Cardiac ventricle fibroblast (primary cell): ENCODE data around the gene COX4I2. TPM values are rescaled to one million over a fixed set of nuclear protein-coding genes. Genes with fewer than 3 reads are reported as not detected.

Source experiments
- total RNA-seq: library from RNA; depleted of rRNA; stranded (reverse); fragments of >200 nt; gene quantifications from 2 replicates; pipeline ENCODE4 v1.2.3, GENCODE V29; 2015

COX4I2 gene
- total RNA-seq: not detected in 2 replicates

DNA sequence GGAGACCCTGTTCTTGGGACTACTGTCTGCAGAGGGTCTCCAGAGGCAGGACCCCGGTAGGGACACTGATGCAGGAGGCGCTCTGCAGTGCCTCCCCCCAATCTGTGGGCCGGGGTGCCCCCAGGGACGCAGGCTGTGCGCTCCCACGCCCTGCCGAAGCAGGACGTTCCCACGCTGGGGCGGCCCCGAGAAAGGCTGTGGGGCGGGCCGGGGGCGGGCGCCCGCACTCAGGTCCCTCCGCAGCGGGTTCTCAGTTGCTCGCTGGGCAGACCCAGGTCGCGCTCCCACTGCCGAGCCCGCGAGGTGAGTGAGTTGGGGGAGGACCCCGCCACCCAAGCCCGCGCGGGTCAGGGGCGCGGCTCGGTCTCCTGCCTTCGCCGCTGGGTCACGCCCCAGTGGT is at the start of gene COX4I2:
Gene COX4I2 (plus strand): TSS at position 253 of the 400 bp plus-strand sequence. CDS start 1,106 bp downstream, outside the sequence.

DNA sequence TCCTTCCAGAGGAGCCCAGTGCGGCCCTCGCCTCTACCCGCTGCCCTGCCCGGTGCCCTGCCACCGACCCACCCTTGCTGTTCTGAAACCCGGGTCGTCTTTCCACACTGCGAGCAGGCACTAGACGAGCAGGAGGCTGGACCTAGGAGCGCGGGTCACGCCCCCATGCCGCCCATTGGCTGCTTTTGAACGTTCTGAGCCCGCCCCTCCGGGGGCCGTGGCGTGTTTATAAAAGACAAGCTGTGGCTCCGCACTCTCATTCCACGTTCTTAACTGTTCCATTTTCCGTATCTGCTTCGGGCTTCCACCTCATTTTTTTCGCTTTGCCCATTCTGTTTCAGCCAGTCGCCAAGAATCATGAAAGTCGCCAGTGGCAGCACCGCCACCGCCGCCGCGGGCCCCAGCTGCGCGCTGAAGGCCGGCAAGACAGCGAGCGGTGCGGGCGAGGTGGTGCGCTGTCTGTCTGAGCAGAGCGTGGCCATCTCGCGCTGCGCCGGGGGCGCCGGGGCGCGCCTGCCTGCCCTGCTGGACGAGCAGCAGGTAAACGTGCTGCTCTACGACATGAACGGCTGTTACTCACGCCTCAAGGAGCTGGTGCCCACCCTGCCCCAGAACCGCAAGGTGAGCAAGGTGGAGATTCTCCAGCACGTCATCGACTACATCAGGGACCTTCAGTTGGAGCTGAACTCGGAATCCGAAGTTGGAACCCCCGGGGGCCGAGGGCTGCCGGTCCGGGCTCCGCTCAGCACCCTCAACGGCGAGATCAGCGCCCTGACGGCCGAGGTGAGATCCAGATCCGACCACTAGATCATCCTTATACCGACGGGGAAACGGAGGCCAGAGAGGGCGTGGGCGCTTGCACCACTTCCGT is 32.4 kb upstream of the COX4I2 start, which contains the start of gene ID1:
Gene ID1 (plus strand): TSS at position 259 of the 871 bp plus-strand sequence. CDS start 99 bp downstream, at position 358.

Other genes with a start within 250 kb of the COX4I2 start
- gene DEFB119, start 247.3 kb upstream of the COX4I2 start, total RNA-seq: not detected in 2 replicates
- gene DEFB121, start 231.7 kb upstream of the COX4I2 start, total RNA-seq: not detected in 2 replicates
- gene DEFB123, start 197.3 kb upstream of the COX4I2 start, total RNA-seq: not detected in 2 replicates
- not detected in 2 replicates for gene DEFB124, start 162.8 kb upstream of the COX4I2 start, total RNA-seq
- gene REM1, start 162.6 kb upstream of the COX4I2 start, total RNA-seq: 0.44 and 1.2 TPM in 2 replicates
- gene HM13, start 123.5 kb upstream of the COX4I2 start, total RNA-seq: 126 and 143 TPM in 2 replicates
- 277 and 305 TPM in 2 replicates for gene ID1, start 32.6 kb upstream of the COX4I2 start, total RNA-seq
- gene BCL2L1, start 85.0 kb downstream of the COX4I2 start, total RNA-seq: 61.6 and 72.2 TPM in 2 replicates
- 6.8 and 6.9 TPM in 2 replicates for gene TPX2, start 101.4 kb downstream of the COX4I2 start, total RNA-seq
- gene MYLK2, start 181.4 kb downstream of the COX4I2 start, total RNA-seq: not detected in 2 replicates
- gene FOXS1, start 207.7 kb downstream of the COX4I2 start, total RNA-seq: 0.31 TPM in 1 of 2 replicates, not detected in the other
- 0.34 TPM in 1 of 2 replicates, not detected in the other for gene DUSP15, start 232.6 kb downstream of the COX4I2 start, total RNA-seq
- gene TTLL9, start 232.7 kb downstream of the COX4I2 start, total RNA-seq: not detected in 2 replicates